ENCODE data around the gene HOATZ. TPM values are rescaled to one million over a fixed set of nuclear protein-coding genes. Genes with fewer than 3 reads are reported as not detected.

The HOATZ gene
- total and polyA plus RNA-seq, 2 of the 13 experiments (the other 11 are each of a cell fraction or from before 2014, with no cell fraction given), result not detected

DNA sequence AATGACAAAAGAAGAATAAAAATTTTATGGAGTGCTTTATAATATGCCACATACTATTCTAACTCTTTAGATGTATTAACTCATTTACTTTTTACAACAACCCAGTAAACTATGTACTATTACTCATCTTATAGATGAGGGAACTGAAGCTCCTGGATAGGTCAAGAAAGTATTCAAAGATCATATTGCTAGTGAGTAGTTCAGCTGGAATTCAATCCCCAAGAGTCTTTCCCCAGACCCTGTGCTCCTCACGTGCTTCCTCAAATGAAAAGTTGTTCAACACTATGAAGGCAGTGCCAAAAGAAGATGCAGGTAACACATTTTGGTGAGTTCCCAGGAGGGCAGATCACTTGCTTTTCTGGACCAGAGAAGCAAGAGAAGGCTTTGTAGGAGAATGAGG is 49.2 kb upstream of the HOATZ start:
- Histone ChIP-seq H3K79me2 (ENCODE audit: insufficient read depth, low read length) (no peaks in the 10 kb centered on the region), H3K36me3 (replicated peaks in 1 of 2; ENCODE audit: control insufficient read depth in 1 of 2, insufficient read depth in 2 of 2, low read length in 2 of 2) (no peaks in the 10 kb centered on the region), H3K27ac (ENCODE audit: extremely low read length, insufficient read depth, low read length) (no peak overlapping the region), H2AFZ (ENCODE audit: low read length) (no peak overlapping the region), H3K27me3 (ENCODE audit: control insufficient read depth in 1 of 2, insufficient read depth in 2 of 2, low read length in 2 of 2) (peaks cover 2 to 6% of the 10 kb centered on the region in 2 experiments; a peak in 3 of 5 replicates), H3K4me3 (replicated peaks in 1 of 3; ENCODE audit: insufficient read depth in 1 of 3, low read depth in 2 of 3, low read length in 3 of 3) (no peak overlapping the region), H4K20me1 (ENCODE audit: insufficient read depth, low read length) (no peaks in the 10 kb centered on the region), H3K9ac (ENCODE audit: insufficient read depth, low read depth, low read length) (no peak overlapping the region), H3K9me3 (ENCODE audit: low read length) (no peaks in the 10 kb centered on the region), H3K4me1 (ENCODE audit: insufficient read depth, low read length) (no peaks in the 10 kb centered on the region), H3K4me2 (ENCODE audit: low read depth, low read length) (no peak overlapping the region)
- ChIA-PET CTCF (ENCODE audit: low intra/inter-chr PET ratio, low total read pairs) (no interaction called here), POLR2A (no interaction called here)
- no peak for DNase-seq (ENCODE audit: low spot score)
- FAIRE-seq, result no peak
- BruUV-seq (replicated peaks), result no TSS peak
- 0% methylated on average over 1 of the region's 1 CpG for whole genome bisulfite sequencing (ENCODE audit: low lambda C conversion rate)
- in situ Hi-C loops (cut with HindIII; ENCODE audit: extremely low pct_ligation_motif_present, low pct_unique_long_range_greater_than_20kb) (no loop called here), intact Hi-C loops (cut with micrococcal nuclease; ENCODE audit: unreplicated experiment) (no loop called here)
- ATAC-seq, result no peak
- no peak for TF ChIP-seq MED13 (CRISPR knock-in tag; IDR thresholded peaks at IDR 0.05)
- no peak for TF ChIP-seq ZNF660 (CRISPR knock-in tag; IDR thresholded peaks at IDR 0.05; ENCODE audit: borderline replicate concordance, low read depth)
- TF ChIP-seq FOSL1 (CRISPR knock-in tag; IDR thresholded peaks at IDR 0.05; ENCODE audit: borderline replicate concordance), result no peak
- TF ChIP-seq TBX2 (CRISPR knock-in tag; IDR thresholded peaks at IDR 0.05; ENCODE audit: borderline replicate concordance), result no peak
- TF ChIP-seq EHMT2 (IDR thresholded peaks at IDR 0.05; ENCODE audit: borderline replicate concordance, low read depth, low read length), result no peak
- TF ChIP-seq KAT7 (CRISPR knock-in tag; IDR thresholded peaks at IDR 0.05; ENCODE audit: borderline replicate concordance), result no peak
- no peak for TF ChIP-seq CEBPG (CRISPR knock-in tag; IDR thresholded peaks at IDR 0.05)
- TF ChIP-seq, protein P1, sequence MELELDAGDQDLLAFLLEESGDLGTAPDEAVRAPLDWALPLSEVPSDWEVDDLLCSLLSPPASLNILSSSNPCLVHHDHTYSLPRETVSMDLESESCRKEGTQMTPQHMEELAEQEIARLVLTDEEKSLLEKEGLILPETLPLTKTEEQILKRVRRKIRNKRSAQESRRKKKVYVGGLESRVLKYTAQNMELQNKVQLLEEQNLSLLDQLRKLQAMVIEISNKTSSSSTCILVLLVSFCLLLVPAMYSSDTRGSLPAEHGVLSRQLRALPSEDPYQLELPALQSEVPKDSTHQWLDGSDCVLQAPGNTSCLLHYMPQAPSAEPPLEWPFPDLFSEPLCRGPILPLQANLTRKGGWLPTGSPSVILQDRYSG (CRISPR knock-in tag; IDR thresholded peaks at IDR 0.05), result no peak
- TF ChIP-seq ZNF431 (CRISPR knock-in tag; IDR thresholded peaks at IDR 0.05; ENCODE audit: borderline replicate concordance, low read depth), result no peak
- no peak for TF ChIP-seq REXO4 (CRISPR knock-in tag; IDR thresholded peaks at IDR 0.05; ENCODE audit: borderline replicate concordance)
- TF ChIP-seq MZF1 (CRISPR knock-in tag; IDR thresholded peaks at IDR 0.05; ENCODE audit: borderline replicate concordance), result no peak
- TF ChIP-seq ZKSCAN1 (IDR thresholded peaks at IDR 0.05; ENCODE audit: low read length), result no peak
- no peak for TF ChIP-seq ATAD3A (CRISPR knock-in tag; IDR thresholded peaks at IDR 0.05)
- TF ChIP-seq MLLT10 (CRISPR knock-in tag; IDR thresholded peaks at IDR 0.05), result no peak
